KMS-11 (cell line): Measurements from ENCODE around the gene ANKRD36B.
"Not testable (repeated sequence)": the region's sequence is repeated elsewhere in the genome, so short reads cannot be mapped to it uniquely, and the experiment has no call there.

Experiments
- H2AFZ ChIP-seq: fragments of 200-600 bp; sonication (generic); 2 replicates; pipeline ENCODE4 v1.6.1; 2016; ENCODE audit warnings: antibody characterized with exemption, mixed run types, low read depth
- H3K27ac ChIP-seq: fragments of 200-600 bp; sonication (generic); 2 replicates; pipeline ENCODE4 v1.6.1; 2016; ENCODE audit warnings: mild to moderate bottlenecking, mixed run types
- H3K27me3 ChIP-seq: fragments of 200-600 bp; sonication (generic); 2 replicates; pipeline ENCODE4 v1.6.1; 2017; ENCODE audit warnings: mild to moderate bottlenecking, low read depth, mixed run types, moderate library complexity; ENCODE audit not compliant: insufficient read depth
- H3K36me3 ChIP-seq: fragments of 200-600 bp; sonication (generic); 2 replicates; pipeline ENCODE4 v1.6.1; 2017; ENCODE audit warnings: mild to moderate bottlenecking, mixed run types; ENCODE audit not compliant: insufficient read depth
- H3K4me1 ChIP-seq: fragments of 200-600 bp; sonication (generic); 2 replicates; pipeline ENCODE4 v1.6.1; 2016; ENCODE audit warnings: mild to moderate bottlenecking, low read depth, mixed run types; ENCODE audit not compliant: poor library complexity, severe bottlenecking
- H3K4me2 ChIP-seq: fragments of 200-600 bp; sonication (generic); 2 replicates; pipeline ENCODE4 v1.7.0; 2016; ENCODE audit warnings: mild to moderate bottlenecking, mixed run types
- H3K4me3 ChIP-seq: fragments of 200-600 bp; sonication (generic); IDR thresholded peaks from 2 replicates; pipeline ENCODE4 v1.6.1; 2017; ENCODE audit warnings: low read depth, low read length, mixed read lengths; ENCODE audit not compliant: insufficient read depth
- H3K79me2 ChIP-seq: fragments of 200-600 bp; sonication (generic); 2 replicates; pipeline ENCODE4 v1.6.1; 2016; ENCODE audit warnings: low read depth, mixed run types; ENCODE audit not compliant: insufficient read depth
- H3K9ac ChIP-seq: fragments of 200-600 bp; sonication (generic); 2 replicates; pipeline ENCODE4 v1.6.1; 2016; ENCODE audit warnings: mild to moderate bottlenecking, mixed run types
- H4K20me1 ChIP-seq: fragments of 200-600 bp; sonication (generic); 2 replicates; pipeline ENCODE4 v1.6.1; 2016; ENCODE audit warnings: mild to moderate bottlenecking, mixed run types; ENCODE audit not compliant: insufficient read depth

The ANKRD36B gene

GRCh38 chr2:97490141-97490540, 99.5 kb downstream of the ANKRD36B start:
- not testable (repeated sequence) for H4K20me1 ChIP-seq, H3K4me3 ChIP-seq, H3K27ac ChIP-seq, H3K9ac ChIP-seq, H3K36me3 ChIP-seq, H3K4me1 ChIP-seq, H3K4me2 ChIP-seq, H3K27me3 ChIP-seq, H3K79me2 ChIP-seq, H2AFZ ChIP-seq
